Measurements from ENCODE around the gene CYB561D2.

The CYB561D2 gene

GRCh38 chr3:50340448-50341329, 10.0 kb upstream of the CYB561D2 start, which contains the start of gene RASSF1:
TSS of gene RASSF1 (minus strand) at chr3:50340836. CDS start at chr3:50340805, 31 bp downstream.
- H2AFZ ChIP-seq (ENCODE audit: low read depth, low read length) = no peak within 1 kb of the TSS
- no peak within 1 kb of the TSS for H3K4me3 ChIP-seq (ENCODE audit: low read length)
- peaks cover 15% of the 10 kb centered on the region for H3K4me1 ChIP-seq (ENCODE audit: insufficient read depth, low read length)
- H3K9me3 ChIP-seq (ENCODE audit: low read length) = peaks cover 5% of the 10 kb centered on the region
- H3K27me3 ChIP-seq (ENCODE audit: insufficient read depth, low read length) = peaks cover 51% of the 10 kb centered on the region
- H3K36me3 ChIP-seq (ENCODE audit: insufficient read depth, low read length) = no peaks in the 10 kb centered on the region

GRCh38 chr3:50341537-50341936, 9.1 kb upstream of the CYB561D2 start:
- peaks cover 51% of the 10 kb centered on the region for H3K27me3 ChIP-seq (ENCODE audit: insufficient read depth, low read length)
- H3K4me3 ChIP-seq (ENCODE audit: low read length) = no peak overlapping the region
- peaks cover 5% of the 10 kb centered on the region for H3K9me3 ChIP-seq (ENCODE audit: low read length)
- no peaks in the 10 kb centered on the region for H3K36me3 ChIP-seq (ENCODE audit: insufficient read depth, low read length)
- H3K4me1 ChIP-seq (ENCODE audit: insufficient read depth, low read length) = peaks cover 7% of the 10 kb centered on the region
- no peak overlapping the region for H2AFZ ChIP-seq (ENCODE audit: low read depth, low read length)

GRCh38 chr3:50341996-50342650, 8.5 kb upstream of the CYB561D2 start:
- Histone ChIP-seq H3K4me3 (ENCODE audit: low read length) (no peak overlapping the region), H3K9me3 (ENCODE audit: low read length) (peaks cover 5% of the 10 kb centered on the region), H3K36me3 (ENCODE audit: insufficient read depth, low read length) (no peaks in the 10 kb centered on the region), H3K27me3 (ENCODE audit: insufficient read depth, low read length) (peaks cover 51% of the 10 kb centered on the region), H2AFZ (ENCODE audit: low read depth, low read length) (no peak overlapping the region), H3K4me1 (ENCODE audit: insufficient read depth, low read length) (peaks cover 7% of the 10 kb centered on the region)

- Histone ChIP-seq H3K36me3 (ENCODE audit: insufficient read depth, low read length) (peaks cover 2% of the 10 kb centered on the region), H3K27me3 (ENCODE audit: insufficient read depth, low read length) (peaks cover 51% of the 10 kb centered on the region), H3K4me1 (ENCODE audit: insufficient read depth, low read length) (peaks cover 5% of the 10 kb centered on the region), H3K9me3 (ENCODE audit: low read length) (peaks cover 5% of the 10 kb centered on the region), H3K4me3 (ENCODE audit: low read length) (no peak overlapping the region), H2AFZ (ENCODE audit: low read depth, low read length) (no peak overlapping the region)
These were observed 7.6 kb upstream of the CYB561D2 start for GRCh38 chr3:50342813-50343633.

- no peak overlapping the region for H3K4me3 ChIP-seq (ENCODE audit: low read length)
- H2AFZ ChIP-seq (ENCODE audit: low read depth, low read length) = no peak overlapping the region
- peaks cover 7% of the 10 kb centered on the region for H3K4me1 ChIP-seq (ENCODE audit: insufficient read depth, low read length)
- H3K36me3 ChIP-seq (ENCODE audit: insufficient read depth, low read length) = peaks cover 10% of the 10 kb centered on the region
- peaks cover 5% of the 10 kb centered on the region for H3K9me3 ChIP-seq (ENCODE audit: low read length)
- peaks cover 48% of the 10 kb centered on the region for H3K27me3 ChIP-seq (ENCODE audit: insufficient read depth, low read length)
These were observed 5.7 kb upstream of the CYB561D2 start for GRCh38 chr3:50345008-50345407.

GRCh38 chr3:50345586-50346234, 5.0 kb upstream of the CYB561D2 start, which contains the start of gene ZMYND10:
TSS of gene ZMYND10 (minus strand) at chr3:50345732. CDS start at chr3:50345579, 153 bp downstream.
- Histone ChIP-seq H3K9me3 (ENCODE audit: low read length) (peaks cover 5% of the 10 kb centered on the region), H3K27me3 (ENCODE audit: insufficient read depth, low read length) (peaks cover 41% of the 10 kb centered on the region), H2AFZ (ENCODE audit: low read depth, low read length) (no peak within 1 kb of the TSS), H3K4me3 (ENCODE audit: low read length) (peak within 1 kb of the TSS; percentile 10), H3K4me1 (ENCODE audit: insufficient read depth, low read length) (peaks cover 12% of the 10 kb centered on the region), H3K36me3 (ENCODE audit: insufficient read depth, low read length) (peaks cover 10% of the 10 kb centered on the region)

GRCh38 chr3:50347187-50347813, 3.4 kb upstream of the CYB561D2 start:
- Histone ChIP-seq H3K36me3 (ENCODE audit: insufficient read depth, low read length) (peaks cover 10% of the 10 kb centered on the region), H3K9me3 (ENCODE audit: low read length) (peaks cover 5% of the 10 kb centered on the region), H2AFZ (ENCODE audit: low read depth, low read length) (no peak overlapping the region), H3K4me1 (ENCODE audit: insufficient read depth, low read length) (peaks cover 20% of the 10 kb centered on the region), H3K4me3 (ENCODE audit: low read length) (no peak overlapping the region), H3K27me3 (ENCODE audit: insufficient read depth, low read length) (peaks cover 26% of the 10 kb centered on the region)

- peak overlapping the region; percentile 18 for H2AFZ ChIP-seq (ENCODE audit: low read depth, low read length)
- H3K4me1 ChIP-seq (ENCODE audit: insufficient read depth, low read length) = peaks cover 20% of the 10 kb centered on the region
- H3K36me3 ChIP-seq (ENCODE audit: insufficient read depth, low read length) = peaks cover 29% of the 10 kb centered on the region
- peak overlapping the region; percentile 69 for H3K4me3 ChIP-seq (ENCODE audit: low read length)
- peaks cover 2% of the 10 kb centered on the region for H3K27me3 ChIP-seq (ENCODE audit: insufficient read depth, low read length)
- H3K9me3 ChIP-seq (ENCODE audit: low read length) = no peaks in the 10 kb centered on the region
These were observed 492 bp upstream of the CYB561D2 start for GRCh38 chr3:50350213-50350526.

- Histone ChIP-seq H3K9me3 (ENCODE audit: low read length) (no peaks in the 10 kb centered on the region), H3K4me1 (ENCODE audit: insufficient read depth, low read length) (peaks cover 27% of the 10 kb centered on the region), H3K36me3 (ENCODE audit: insufficient read depth, low read length) (peaks cover 39% of the 10 kb centered on the region), H2AFZ (ENCODE audit: low read depth, low read length) (no peak overlapping the region), H3K4me3 (ENCODE audit: low read length) (peak overlapping the region; percentile 69), H3K27me3 (ENCODE audit: insufficient read depth, low read length) (no peaks in the 10 kb centered on the region)
These were observed 648 bp downstream of the CYB561D2 start for GRCh38 chr3:50351323-50351697.

GRCh38 chr3:50352781-50353180, 2.1 kb downstream of the CYB561D2 start:
- Histone ChIP-seq H3K9me3 (ENCODE audit: low read length) (no peaks in the 10 kb centered on the region), H3K4me3 (ENCODE audit: low read length) (no peak overlapping the region), H3K4me1 (ENCODE audit: insufficient read depth, low read length) (peaks cover 39% of the 10 kb centered on the region), H2AFZ (ENCODE audit: low read depth, low read length) (no peak overlapping the region), H3K27me3 (ENCODE audit: insufficient read depth, low read length) (no peaks in the 10 kb centered on the region), H3K36me3 (ENCODE audit: insufficient read depth, low read length) (peaks cover 40% of the 10 kb centered on the region)

GRCh38 chr3:50353245-50354004, 2.8 kb downstream of the CYB561D2 start:
- H3K4me1 ChIP-seq (ENCODE audit: insufficient read depth, low read length) = peaks cover 45% of the 10 kb centered on the region
- H3K9me3 ChIP-seq (ENCODE audit: low read length) = no peaks in the 10 kb centered on the region
- H3K36me3 ChIP-seq (ENCODE audit: insufficient read depth, low read length) = peaks cover 43% of the 10 kb centered on the region
- no peak overlapping the region for H3K4me3 ChIP-seq (ENCODE audit: low read length)
- H2AFZ ChIP-seq (ENCODE audit: low read depth, low read length) = no peak overlapping the region
- no peaks in the 10 kb centered on the region for H3K27me3 ChIP-seq (ENCODE audit: insufficient read depth, low read length)
